ENCODE data around the gene XPA. TPM values are rescaled to one million over a fixed set of nuclear protein-coding genes. Genes with fewer than 3 reads are reported as not detected.

XPA gene
- total RNA-seq, 2 experiments from 2014 or later: 15.4 to 18.6 TPM

DNA sequence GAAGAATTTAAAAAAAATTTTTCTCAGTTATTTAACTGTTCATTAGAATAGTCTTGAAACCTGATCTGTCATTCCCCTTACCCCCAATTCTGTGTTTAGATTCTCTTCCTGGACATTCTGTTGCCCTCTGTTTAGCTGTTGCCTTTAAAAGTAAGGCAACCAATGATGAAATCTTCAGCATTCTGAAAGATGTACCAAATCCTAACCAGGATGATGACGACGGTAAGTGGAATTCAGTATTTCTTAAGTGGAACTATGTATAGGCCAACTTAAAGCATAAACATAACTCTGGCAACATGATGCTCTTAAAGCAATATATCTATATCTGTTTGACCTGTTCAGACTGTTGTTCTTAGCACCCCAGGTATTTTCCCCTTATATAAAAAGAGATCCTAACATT, 36.3 kb downstream of the XPA start:
- Mint-ChIP-seq H3K4me3 (no peak overlapping the region), H3K4me1 (peaks cover 3% of the 10 kb centered on the region), H3K36me3 (peaks cover 55% of the 10 kb centered on the region), H3K9me3 (no peaks in the 10 kb centered on the region), H3K27ac (no peak overlapping the region), H3K27me3 (no peaks in the 10 kb centered on the region)
- POLR2A ChIA-PET: no interaction called here
- ATAC-seq (ENCODE audit: low read depth) (no peak), DNase-seq (no peak)

- H3K4me3 Mint-ChIP-seq: no peak overlapping the region
- peaks cover 59% of the 10 kb centered on the region for H3K36me3 Mint-ChIP-seq
- H3K9me3 Mint-ChIP-seq: no peaks in the 10 kb centered on the region
- peaks cover 3% of the 10 kb centered on the region for H3K4me1 Mint-ChIP-seq
- DNase-seq (no peak), ATAC-seq (ENCODE audit: low read depth) (no peak)
- H3K27ac Mint-ChIP-seq: no peak overlapping the region
- POLR2A ChIA-PET: no interaction called here
- no peaks in the 10 kb centered on the region for H3K27me3 Mint-ChIP-seq
Measured at GRCh38 chr9:97660340-97660739, 36.8 kb downstream of the XPA start.

DNA sequence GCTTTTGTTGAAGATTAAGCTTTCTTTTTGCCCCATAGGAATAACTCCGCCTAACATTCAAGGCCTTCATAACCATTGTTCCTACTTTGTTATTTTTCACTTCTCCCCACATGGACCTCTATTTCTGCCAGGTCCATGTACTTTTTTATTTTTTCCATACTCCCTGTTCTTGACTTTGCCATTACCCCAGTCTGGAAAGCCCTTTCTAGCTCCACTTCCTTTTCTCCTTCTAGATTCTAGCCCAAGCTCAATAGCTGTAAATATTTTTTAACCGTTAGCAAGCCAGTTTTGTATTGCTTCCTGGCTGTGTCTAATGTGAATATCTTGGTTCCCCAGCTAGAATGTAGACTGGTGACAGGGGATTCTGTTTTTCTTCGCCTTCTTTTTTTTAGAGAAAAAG, 37.4 kb downstream of the XPA start:
- DNase-seq (no peak), ATAC-seq (ENCODE audit: low read depth) (no peak)
- peaks cover 55% of the 10 kb centered on the region for H3K36me3 Mint-ChIP-seq
- H3K27ac Mint-ChIP-seq: no peak overlapping the region
- POLR2A ChIA-PET: interaction anchor here (0.7 kb wide), 1 partner anchor 37 kb away, joined by 5 read pairs; the partner anchor contains the start of gene XPA
- no peaks in the 10 kb centered on the region for H3K9me3 Mint-ChIP-seq
- no peaks in the 10 kb centered on the region for H3K27me3 Mint-ChIP-seq
- H3K4me3 Mint-ChIP-seq: no peak overlapping the region
- H3K4me1 Mint-ChIP-seq: peaks cover 3% of the 10 kb centered on the region

- Mint-ChIP-seq H3K9me3 (no peaks in the 10 kb centered on the region), H3K27me3 (no peaks in the 10 kb centered on the region), H3K4me1 (peaks cover 3% of the 10 kb centered on the region), H3K27ac (no peak overlapping the region), H3K36me3 (peaks cover 53% of the 10 kb centered on the region), H3K4me3 (no peak overlapping the region)
- POLR2A ChIA-PET: no interaction called here
- ATAC-seq (ENCODE audit: low read depth) (no peak), DNase-seq (no peak)
Measured at GRCh38 chr9:97658707-97659106, 38.4 kb downstream of the XPA start.

GRCh38 chr9:97651646-97652045, 45.5 kb downstream of the XPA start:
- ATAC-seq (ENCODE audit: low read depth) (no peak), DNase-seq (no peak)
- H3K27ac Mint-ChIP-seq: no peak overlapping the region
- no peaks in the 10 kb centered on the region for H3K27me3 Mint-ChIP-seq
- no peaks in the 10 kb centered on the region for H3K9me3 Mint-ChIP-seq
- H3K4me3 Mint-ChIP-seq: no peak overlapping the region
- peaks cover 1% of the 10 kb centered on the region for H3K4me1 Mint-ChIP-seq
- POLR2A ChIA-PET: no interaction called here
- H3K36me3 Mint-ChIP-seq: peaks cover 36% of the 10 kb centered on the region

GRCh38 chr9:97647996-97648395, 49.1 kb downstream of the XPA start:
- no peak overlapping the region for H3K4me3 Mint-ChIP-seq
- no peak for DNase-seq
- H3K27me3 Mint-ChIP-seq: no peaks in the 10 kb centered on the region
- ATAC-seq (ENCODE audit: low read depth): no peak
- peaks cover 4% of the 10 kb centered on the region for H3K4me1 Mint-ChIP-seq
- no peak overlapping the region for H3K27ac Mint-ChIP-seq
- H3K9me3 Mint-ChIP-seq: no peaks in the 10 kb centered on the region
- H3K36me3 Mint-ChIP-seq: peaks cover 27% of the 10 kb centered on the region
- POLR2A ChIA-PET: no interaction called here

- Mint-ChIP-seq H3K4me1 (peaks cover 3% of the 10 kb centered on the region), H3K4me3 (no peak overlapping the region), H3K27ac (no peak overlapping the region), H3K27me3 (no peaks in the 10 kb centered on the region), H3K9me3 (no peaks in the 10 kb centered on the region), H3K36me3 (peaks cover 21% of the 10 kb centered on the region)
- POLR2A ChIA-PET: interaction anchor here (2.2 kb wide), 1 partner anchor 12 kb away, joined by 14 read pairs; the partner anchor contains the start of genes NCBP1 and TSTD2
- no peak for DNase-seq
- no peak for ATAC-seq (ENCODE audit: low read depth)
Measured at GRCh38 chr9:97645720-97646119, 51.4 kb downstream of the XPA start.

DNA sequence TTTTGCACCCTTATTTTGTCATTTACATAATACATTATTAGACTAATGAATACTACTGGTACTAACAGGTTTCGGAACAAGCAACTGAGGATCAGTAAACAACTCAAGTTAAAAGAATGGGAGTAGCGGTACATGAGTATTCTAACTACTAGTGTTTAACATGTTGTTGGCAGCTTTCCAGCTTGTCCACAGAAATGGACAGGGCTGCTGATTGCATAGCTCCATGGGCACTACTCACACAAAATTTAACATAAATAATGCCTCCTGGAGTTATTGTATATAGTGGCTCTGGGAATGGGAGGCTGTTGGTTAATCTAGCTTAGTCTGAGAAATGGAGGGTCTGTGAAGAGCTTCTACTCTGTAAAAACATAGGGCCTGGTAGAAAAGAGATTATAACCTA, 56.8 kb downstream of the XPA start:
- POLR2A ChIA-PET: no interaction called here
- DNase-seq: no peak
- ATAC-seq (ENCODE audit: low read depth): no peak
- Mint-ChIP-seq H3K4me3 (no peak overlapping the region), H3K9me3 (no peaks in the 10 kb centered on the region), H3K27me3 (no peaks in the 10 kb centered on the region), H3K36me3 (peaks cover 11% of the 10 kb centered on the region), H3K27ac (no peak overlapping the region), H3K4me1 (peaks cover 30% of the 10 kb centered on the region)

GRCh38 chr9:97638666-97639065, 58.5 kb downstream of the XPA start:
- POLR2A ChIA-PET: no interaction called here
- no peak overlapping the region for H3K27ac Mint-ChIP-seq
- DNase-seq: no peak
- peaks cover 11% of the 10 kb centered on the region for H3K36me3 Mint-ChIP-seq
- H3K4me1 Mint-ChIP-seq: peaks cover 35% of the 10 kb centered on the region
- ATAC-seq (ENCODE audit: low read depth): no peak
- no peaks in the 10 kb centered on the region for H3K27me3 Mint-ChIP-seq
- H3K9me3 Mint-ChIP-seq: no peaks in the 10 kb centered on the region
- no peak overlapping the region for H3K4me3 Mint-ChIP-seq

DNA sequence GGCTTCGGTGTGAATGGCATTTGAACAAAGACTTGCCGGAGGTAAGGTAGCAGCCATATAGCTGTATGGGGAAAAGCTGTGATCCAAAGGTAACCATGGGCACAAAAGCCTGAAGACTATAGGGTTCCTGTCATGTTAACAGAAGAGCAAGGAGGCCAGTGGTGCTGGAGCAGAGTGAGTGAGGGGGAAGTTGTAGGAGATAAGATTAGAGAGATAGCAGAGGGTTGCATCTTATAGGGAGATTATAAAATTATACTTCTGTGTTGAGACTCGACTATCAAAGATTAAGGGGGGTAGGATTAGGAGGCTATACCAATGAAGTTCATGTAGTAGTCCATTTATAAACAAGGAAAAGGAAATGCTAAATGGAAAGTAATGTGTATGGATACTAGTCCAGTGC, 60.2 kb downstream of the XPA start:
- ATAC-seq (ENCODE audit: low read depth): no peak
- Mint-ChIP-seq H3K27ac (no peak overlapping the region), H3K4me3 (peak overlapping the region; percentile 34), H3K9me3 (no peaks in the 10 kb centered on the region), H3K4me1 (peaks cover 41% of the 10 kb centered on the region), H3K36me3 (peaks cover 8% of the 10 kb centered on the region), H3K27me3 (no peaks in the 10 kb centered on the region)
- POLR2A ChIA-PET: no interaction called here
- no peak for DNase-seq

DNA sequence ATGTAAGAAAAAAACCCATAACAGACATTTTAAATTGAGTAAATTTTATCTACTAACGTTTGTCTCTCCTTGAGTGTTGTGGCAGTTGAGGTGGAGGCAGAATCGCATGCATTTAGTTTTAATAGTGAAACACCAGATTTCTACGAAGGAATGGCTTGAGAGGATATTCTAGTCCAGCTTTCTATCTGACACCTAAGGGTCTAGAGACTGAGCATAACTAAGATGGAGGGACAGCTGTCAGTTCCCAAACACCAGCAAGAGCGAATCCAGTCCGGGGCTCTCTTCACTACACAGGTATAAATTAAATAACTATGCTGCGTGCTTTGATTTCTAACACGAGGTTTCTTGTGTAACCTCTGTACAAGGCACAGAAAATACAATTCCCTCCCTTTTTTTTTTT, 62.1 kb downstream of the XPA start:
- Mint-ChIP-seq H3K27ac (peak overlapping the region; percentile 100), H3K36me3 (peaks cover 7% of the 10 kb centered on the region), H3K27me3 (no peaks in the 10 kb centered on the region), H3K4me1 (peaks cover 43% of the 10 kb centered on the region), H3K9me3 (no peaks in the 10 kb centered on the region), H3K4me3 (peak overlapping the region; percentile 99)
- ATAC-seq (ENCODE audit: low read depth): no peak
- POLR2A ChIA-PET: no interaction called here
- DNase-seq: no peak

GRCh38 chr9:97633859-97634490, 63.2 kb downstream of the XPA start:
- no peak for DNase-seq
- peaks cover 7% of the 10 kb centered on the region for H3K36me3 Mint-ChIP-seq
- peak overlapping the region; percentile 100 for H3K27ac Mint-ChIP-seq
- H3K4me3 Mint-ChIP-seq: peak overlapping the region; percentile 99
- no peak for ATAC-seq (ENCODE audit: low read depth)
- H3K27me3 Mint-ChIP-seq: no peaks in the 10 kb centered on the region
- H3K9me3 Mint-ChIP-seq: no peaks in the 10 kb centered on the region
- peaks cover 44% of the 10 kb centered on the region for H3K4me1 Mint-ChIP-seq
- POLR2A ChIA-PET: interaction anchor here (0.9 to 2.8 kb wide), 15 partner anchors 9 to 622 kb away, joined by 3 to 27 read pairs (median 4); partner anchors contain the start of genes ANP32B, NANS, TBC1D2 and TDRD7

GRCh38 chr9:97632985-97633858, 63.9 kb downstream of the XPA start, which contains the start of the genes NCBP1 and TSTD2:
NCBP1 (plus strand) TSS chr9:97633821; CDS start chr9:97633882, 61 bp downstream.
TSTD2 (minus strand) TSS chr9:97633368; CDS start chr9:97627562, 5,806 bp downstream.
- no peaks in the 10 kb centered on the region for H3K9me3 Mint-ChIP-seq

More at GRCh38 chr9:97632985-97633858, 63.9 kb downstream of the XPA start, which contains the start of the genes NCBP1 and TSTD2:
- POLR2A ChIA-PET: interaction anchor here (0.6 to 2.8 kb wide), 22 partner anchors 9 to 1214 kb away, joined by 3 to 27 read pairs (median 3); partner anchors contain the start of genes ANP32B, NANS, TBC1D2 and TDRD7
- Mint-ChIP-seq H3K27me3 (no peaks in the 10 kb centered on the region), H3K36me3 (peaks cover 7% of the 10 kb centered on the region), H3K27ac (peak within 1 kb of the TSS; percentile 100), H3K4me3 (peak within 1 kb of the TSS; percentile 99), H3K4me1 (peaks cover 44% of the 10 kb centered on the region)
- peak; percentile 92 for ATAC-seq (ENCODE audit: low read depth)
- DNase-seq: peak; percentile 94

Measured in activated naive CD8-positive, alpha-beta T cell treated with anti-CD3 and anti-CD28 coated beads, Interleukin-2, amount 10 ng/mL, durations not matched to agents 7 days and 5 days (primary cell).